ENCODE data around the gene CCDC120. TPM values are rescaled to one million over a fixed set of nuclear protein-coding genes. Genes with fewer than 3 reads are reported as not detected.

Gene CCDC120
- total RNA-seq, 1 experiment from 2014 or later: 23.9 TPM

DNA sequence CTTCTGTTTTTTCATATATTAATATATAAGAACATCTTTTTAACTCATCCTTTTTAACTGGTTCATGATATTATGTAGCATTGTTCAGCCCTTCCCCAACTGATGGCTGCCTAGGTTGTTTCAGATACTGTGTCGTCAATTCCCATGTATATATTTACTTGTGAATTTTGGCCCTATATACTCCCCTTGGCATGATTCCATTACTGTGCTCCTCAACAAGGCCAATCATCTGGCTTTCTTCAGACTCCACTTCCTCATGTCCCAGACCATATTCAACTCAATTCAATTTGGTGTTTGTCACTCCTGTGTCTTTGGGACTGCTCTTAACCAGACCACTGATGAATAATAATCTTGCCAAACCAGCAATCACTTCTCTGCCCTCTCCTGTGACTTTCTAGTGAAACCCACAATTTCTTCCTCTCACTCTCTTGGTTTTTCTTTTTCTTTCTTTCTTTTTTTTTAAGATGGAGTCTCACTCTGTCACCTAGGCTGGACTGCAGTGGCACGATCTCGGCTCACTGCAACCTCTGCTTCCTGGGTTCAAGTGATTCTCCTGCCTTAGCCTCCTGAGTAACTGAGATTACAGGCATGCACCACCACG is 23.6 kb downstream of the CCDC120 start:
- no peak overlapping the region for H2AFZ ChIP-seq
- no peak overlapping the region for H3K4me2 ChIP-seq
- no peak for DNase-seq
- CTCF ChIA-PET: no interaction called here
- H3K9me2 ChIP-seq (ENCODE audit: insufficient read depth): no peaks in the 10 kb centered on the region
- no peaks in the 10 kb centered on the region for H3K36me3 ChIP-seq (ENCODE audit: low read depth)
- no TSS peak for BruUV-seq (replicated peaks)
- no peaks in the 10 kb centered on the region for H3K27me3 ChIP-seq (ENCODE audit: insufficient read depth, low read depth)
- no peaks in the 10 kb centered on the region for H3K9me3 ChIP-seq (ENCODE audit: insufficient read depth, low read depth)
- H3K27ac ChIP-seq: no peak overlapping the region
- no peaks in the 10 kb centered on the region for H3K4me1 ChIP-seq (replicated peaks; ENCODE audit: insufficient read depth)
- H3F3A ChIP-seq (ENCODE audit: insufficient read depth, low read depth): no peaks in the 10 kb centered on the region
- intact Hi-C loops (cut with micrococcal nuclease; ENCODE audit: unreplicated experiment): no loop called here
- no peaks in the 10 kb centered on the region for H3K79me2 ChIP-seq (ENCODE audit: low read depth)
- H4K20me1 ChIP-seq (ENCODE audit: insufficient read depth): no peaks in the 10 kb centered on the region
- POLR2A ChIA-PET (ENCODE audit: unreplicated experiment): no interaction called here
- H3K4me3 ChIP-seq: no peak overlapping the region
- TF ChIP-seq EZH2 (IDR thresholded peaks at IDR 0.05; ENCODE audit: low read depth) (no peak), CTCF (conservative IDR thresholded peaks at IDR 0.05) (no peak)

- H3K4me3 ChIP-seq: no peak overlapping the region
- POLR2A ChIA-PET (ENCODE audit: unreplicated experiment): no interaction called here
- TF ChIP-seq CTCF (conservative IDR thresholded peaks at IDR 0.05) (no peak), EZH2 (IDR thresholded peaks at IDR 0.05; ENCODE audit: low read depth) (no peak)
- H3K79me2 ChIP-seq (ENCODE audit: low read depth): no peaks in the 10 kb centered on the region
- no TSS peak for BruUV-seq (replicated peaks)
- H3K4me2 ChIP-seq: no peak overlapping the region
- intact Hi-C loops (cut with micrococcal nuclease; ENCODE audit: unreplicated experiment): no loop called here
- H3K27me3 ChIP-seq (ENCODE audit: insufficient read depth, low read depth): no peaks in the 10 kb centered on the region
- H3K4me1 ChIP-seq (replicated peaks; ENCODE audit: insufficient read depth): no peaks in the 10 kb centered on the region
- H4K20me1 ChIP-seq (ENCODE audit: insufficient read depth): no peaks in the 10 kb centered on the region
- no peak overlapping the region for H2AFZ ChIP-seq
- DNase-seq: no peak
- no peaks in the 10 kb centered on the region for H3K9me2 ChIP-seq (ENCODE audit: insufficient read depth)
- no peaks in the 10 kb centered on the region for H3K9me3 ChIP-seq (ENCODE audit: insufficient read depth, low read depth)
- H3F3A ChIP-seq (ENCODE audit: insufficient read depth, low read depth): no peaks in the 10 kb centered on the region
- CTCF ChIA-PET: interaction anchor here (0.6 kb wide), 1 partner anchor 22 kb away, joined by 3 read pairs; no protein-coding TSS in a partner anchor
- H3K27ac ChIP-seq: no peak overlapping the region
- no peaks in the 10 kb centered on the region for H3K36me3 ChIP-seq (ENCODE audit: low read depth)
Measured at GRCh38 chrX:49089553-49089952, 30.8 kb downstream of the CCDC120 start.

DNA sequence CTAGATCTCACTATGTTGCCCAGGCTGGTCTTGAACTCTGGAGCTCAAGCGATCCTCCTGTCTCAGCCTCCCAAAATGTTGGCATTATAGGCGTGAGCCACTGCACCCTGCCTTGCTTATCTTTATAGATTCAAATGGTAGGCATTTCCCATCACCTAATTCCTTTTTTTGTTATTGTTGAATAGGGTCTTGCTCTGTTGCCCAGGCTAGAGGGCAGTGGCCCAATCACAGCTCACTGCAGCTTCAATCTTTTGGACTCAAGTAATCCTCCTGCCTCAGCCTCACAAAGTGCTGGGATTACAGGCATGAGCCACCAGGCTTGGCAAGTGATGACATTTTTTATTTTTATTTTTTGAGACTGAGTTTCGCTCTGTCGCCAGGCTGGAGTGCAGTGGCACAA is 37.6 kb downstream of the CCDC120 start:
- no peak overlapping the region for H3K27ac ChIP-seq
- TF ChIP-seq EZH2 (IDR thresholded peaks at IDR 0.05; ENCODE audit: low read depth) (no peak), CTCF (conservative IDR thresholded peaks at IDR 0.05) (no peak)
- H3K79me2 ChIP-seq (ENCODE audit: low read depth): no peaks in the 10 kb centered on the region
- intact Hi-C loops (cut with micrococcal nuclease; ENCODE audit: unreplicated experiment): no loop called here
- H3F3A ChIP-seq (ENCODE audit: insufficient read depth, low read depth): peaks cover 4% of the 10 kb centered on the region; the same call in 1 of the 2 replicates
- BruUV-seq (replicated peaks): no TSS peak
- no peak overlapping the region for H3K4me3 ChIP-seq
- no peaks in the 10 kb centered on the region for H3K4me1 ChIP-seq (replicated peaks; ENCODE audit: insufficient read depth)
- no peaks in the 10 kb centered on the region for H4K20me1 ChIP-seq (ENCODE audit: insufficient read depth)
- no peaks in the 10 kb centered on the region for H3K36me3 ChIP-seq (ENCODE audit: low read depth)
- H2AFZ ChIP-seq: no peak overlapping the region
- no peak for DNase-seq
- ChIA-PET POLR2A (ENCODE audit: unreplicated experiment) (no interaction called here), CTCF (interaction anchor here (0.5 to 0.8 kb wide), 2 partner anchors 93 to 328 kb away, joined by 4 read pairs; no protein-coding TSS in a partner anchor)
- no peaks in the 10 kb centered on the region for H3K9me2 ChIP-seq (ENCODE audit: insufficient read depth)
- no peaks in the 10 kb centered on the region for H3K27me3 ChIP-seq (ENCODE audit: insufficient read depth, low read depth)
- H3K4me2 ChIP-seq: no peak overlapping the region
- no peaks in the 10 kb centered on the region for H3K9me3 ChIP-seq (ENCODE audit: insufficient read depth, low read depth)
